T-cell (primary cell): Measurements from ENCODE around the gene CUTA. TPM values are rescaled to one million over a fixed set of nuclear protein-coding genes. Genes with fewer than 3 reads are reported as not detected.

Experiments used
- ATAC-seq, 4 experiments: fragments of 200-7000 bp in 3 of 4; fragments of 150-1000 bp in 1 of 4; cut with Tn5 transposase; replicated peaks in 1 of 4; 1 replicate in 3 of 4; 2 replicates in 1 of 4; pipeline ENCODE4 v1.10.0; 2021; ENCODE audit warnings: moderate library complexity in 3 of 4, mild to moderate bottlenecking in 2 of 4, moderate number of reproducible peaks in 1 of 4
- CTCF ChIA-PET, 2 donors: fragments of 300-600 bp; sonication (Branson Sonifier 250); formaldehyde crosslinking; loops; one replicate each; lab custom pipeline; 2022; ENCODE audit warnings: antibody characterized with exemption in 2 of 2; lab: Charles Lee
- POLR2A ChIA-PET, 2 donors: fragments of 300-600 bp; sonication (Branson Sonifier 250); formaldehyde crosslinking; loops; one replicate each; lab custom pipeline; 2022; ENCODE audit warnings: antibody characterized with exemption in 2 of 2; lab: Charles Lee
- DNase-seq, 35 experiments: peaks; one replicate each; pipeline versions ENCODE4 v3.0.0 to v3.0.0-alpha.2; 2013 to 2023
- H3K27ac ChIP-seq: one replicate; pipeline ENCODE4 v1.5.1; 2013; ENCODE audit warnings: low read length
- H3K27me3 ChIP-seq, 2 experiments: replicated peaks in 1 of 2; 1 replicate in 1 of 2; 2 replicates in 1 of 2; pipeline versions ENCODE4 v1.6.1 to v1.7.0; 2013; ENCODE audit warnings: low read length in 1 of 2, mixed read lengths in 1 of 2; ENCODE audit not compliant: control insufficient read depth in 2 of 2, insufficient read depth in 2 of 2; ENCODE audit errors: extremely low read depth in 1 of 2
- H3K36me3 ChIP-seq, 2 donors: 1 replicate in 1 of 2; 2 replicates in 1 of 2; pipeline versions ENCODE4 v1.6.1 to v1.7.0; 2013; ENCODE audit warnings: low read length in 1 of 2; ENCODE audit not compliant: control insufficient read depth in 2 of 2, insufficient read depth in 1 of 2; ENCODE audit errors: extremely low read depth in 1 of 2
- H3K4me1 ChIP-seq, 2 experiments: 1 replicate in 1 of 2; 2 replicates in 1 of 2; pipeline versions ENCODE4 v1.6.1 to v1.7.0; 2013; ENCODE audit warnings: low read length in 2 of 2, mixed read lengths in 1 of 2; ENCODE audit not compliant: insufficient read depth in 2 of 2, control insufficient read depth in 1 of 2; ENCODE audit errors: extremely low read depth in 1 of 2
- H3K4me3 ChIP-seq, 2 donors: 1 replicate in 1 of 2; 2 replicates in 1 of 2; pipeline versions ENCODE4 v1.5.1 to v1.7.0; 2013; ENCODE audit warnings: mild to moderate bottlenecking in 2 of 2, low read length in 1 of 2, moderate library complexity in 1 of 2; ENCODE audit not compliant: control insufficient read depth in 1 of 2; ENCODE audit errors: extremely low read depth in 1 of 2
- H3K9me3 ChIP-seq: 2 replicates; pipeline ENCODE4 v1.7.0; 2013
- H3K27ac Mint-ChIP-seq, 2 donors: one replicate each; pipeline ENCODE4 v1.8.0; 2020 to 2021; ENCODE audit warnings: mild to moderate bottlenecking in 2 of 2, mixed read lengths in 2 of 2
- H3K27me3 Mint-ChIP-seq, 2 donors: one replicate each; pipeline ENCODE4 v1.8.0; 2021 to 2022; ENCODE audit warnings: mixed read lengths in 2 of 2
- H3K36me3 Mint-ChIP-seq: one replicate; pipeline ENCODE4 v1.8.0; 2021; ENCODE audit warnings: mixed read lengths
- H3K4me1 Mint-ChIP-seq, 3 donors: one replicate each; pipeline ENCODE4 v1.8.0; 2020 to 2022; ENCODE audit warnings: mixed read lengths in 3 of 3, mild to moderate bottlenecking in 1 of 3
- H3K4me3 Mint-ChIP-seq, 3 donors: one replicate each; pipeline ENCODE4 v1.8.0; 2020 to 2022; ENCODE audit warnings: mild to moderate bottlenecking in 3 of 3, mixed read lengths in 3 of 3, moderate library complexity in 3 of 3
- H3K9me3 Mint-ChIP-seq, 3 donors: one replicate each; pipeline ENCODE4 v1.8.0; 2020 to 2022; ENCODE audit warnings: mixed read lengths in 3 of 3
- WGBS: methylation state at CpG from one replicate; pipeline ENCODE4 v1.1.5; 2013; ENCODE audit warnings: missing lambda C conversion rate; ENCODE audit not compliant: insufficient coverage; 5-methylcytosine and 5-hydroxymethylcytosine counted together
- total RNA-seq, 35 experiments: library from RNA in 6 of 35; stranded (reverse) in 6 of 35; fragments of 120-200 nt in 1 of 35; gene quantifications; one replicate each; pipeline versions ENCODE4 v1.2.1 to v1.2.4 and lab custom pipeline; 2013 to 2026

The CUTA gene
- total RNA-seq, 5 donors from 2014 or later (not counting 1 experiment from before 2014, with no cell fraction given), result 169 to 184 (median 176) TPM

- peaks cover 0 to 39% of the 10 kb centered on the region in 2 donors for H3K36me3 ChIP-seq
- H3K4me3 Mint-ChIP-seq, result peak within 1 kb of the TSS; percentile 84 to 94 (median 87)
- peaks cover 30% of the 10 kb centered on the region for H3K36me3 Mint-ChIP-seq
- H3K27ac Mint-ChIP-seq, result peak within 1 kb of the TSS; percentile 91
- H3K27me3 ChIP-seq, result no peaks in the 10 kb centered on the region
- ChIA-PET POLR2A (interaction anchor here in 1 of 2 donors (0.6 to 1.3 kb wide), 2 partner anchors 20 to 164 kb away, joined by 4 read pairs; no protein-coding TSS in a partner anchor), CTCF (interaction anchor here in 1 of 2 donors (1.3 to 1.8 kb wide), 2 partner anchors 21 to 160 kb away, joined by 5 to 11 read pairs; no protein-coding TSS in a partner anchor)
- no peaks in the 10 kb centered on the region for H3K27me3 Mint-ChIP-seq
- DNase-seq (peak in 8 of 35 experiments; percentile 69 to 89 (median 80)), ATAC-seq (peak; percentile 61 to 70 (median 64))
- peaks cover 4 to 62% of the 10 kb centered on the region in 2 experiments for H3K4me1 ChIP-seq
- peak within 1 kb of the TSS; percentile 71 to 90 for H3K4me3 ChIP-seq
- H3K9me3 Mint-ChIP-seq, result no peaks in the 10 kb centered on the region
- H3K4me1 Mint-ChIP-seq, result peaks cover 50 to 60% (median 58%) of the 10 kb centered on the region in 3 donors
- H3K9me3 ChIP-seq, result no peaks in the 10 kb centered on the region
- under 1% methylated on average over 45 of the region's 67 CpGs for WGBS
- H3K27ac ChIP-seq, result peak within 1 kb of the TSS; percentile 97
Measured at GRCh38 chr6:33410711-33411631, 6.9 kb downstream of the CUTA start, which contains the start of gene PHF1. TSS of gene PHF1 (plus strand) at chr6:33411014. CDS start at chr6:33412264, 1,250 bp downstream.

GRCh38 chr6:33410050-33410710, 7.7 kb downstream of the CUTA start:
- peaks cover 0 to 32% of the 10 kb centered on the region in 2 donors for H3K36me3 ChIP-seq
- H3K9me3 ChIP-seq, result no peaks in the 10 kb centered on the region
- ChIA-PET CTCF (interaction anchor here in 1 of 2 donors (0.6 to 1.8 kb wide), 3 partner anchors 20 to 301 kb away, joined by 4 to 11 read pairs (median 5); partner anchors contain the start of gene UQCC2), POLR2A (interaction anchor here in 1 of 2 donors (0.5 to 1.3 kb wide), 2 partner anchors 19 to 103 kb away, joined by 4 read pairs; no protein-coding TSS in a partner anchor)
- ATAC-seq, result peak; percentile 81 to 85 (median 84)
- H3K4me1 Mint-ChIP-seq, result peaks cover 42 to 60% (median 50%) of the 10 kb centered on the region in 3 donors
- DNase-seq, result peak; percentile 91 to 99 (median 94)
- H3K4me1 ChIP-seq, result peaks cover 4 to 62% of the 10 kb centered on the region in 2 experiments
- peak overlapping the region; percentile 97 for H3K27ac ChIP-seq
- H3K27ac Mint-ChIP-seq, result peak overlapping the region; percentile 88
- H3K9me3 Mint-ChIP-seq, result no peaks in the 10 kb centered on the region
- peak overlapping the region; percentile 71 to 90 for H3K4me3 ChIP-seq
- under 1% methylated on average over 37 of the region's 65 CpGs for WGBS
- H3K27me3 ChIP-seq, result no peaks in the 10 kb centered on the region
- H3K4me3 Mint-ChIP-seq, result peak overlapping the region; percentile 83 to 94 (median 87)
- H3K36me3 Mint-ChIP-seq, result peaks cover 22% of the 10 kb centered on the region
- no peaks in the 10 kb centered on the region for H3K27me3 Mint-ChIP-seq

DNA sequence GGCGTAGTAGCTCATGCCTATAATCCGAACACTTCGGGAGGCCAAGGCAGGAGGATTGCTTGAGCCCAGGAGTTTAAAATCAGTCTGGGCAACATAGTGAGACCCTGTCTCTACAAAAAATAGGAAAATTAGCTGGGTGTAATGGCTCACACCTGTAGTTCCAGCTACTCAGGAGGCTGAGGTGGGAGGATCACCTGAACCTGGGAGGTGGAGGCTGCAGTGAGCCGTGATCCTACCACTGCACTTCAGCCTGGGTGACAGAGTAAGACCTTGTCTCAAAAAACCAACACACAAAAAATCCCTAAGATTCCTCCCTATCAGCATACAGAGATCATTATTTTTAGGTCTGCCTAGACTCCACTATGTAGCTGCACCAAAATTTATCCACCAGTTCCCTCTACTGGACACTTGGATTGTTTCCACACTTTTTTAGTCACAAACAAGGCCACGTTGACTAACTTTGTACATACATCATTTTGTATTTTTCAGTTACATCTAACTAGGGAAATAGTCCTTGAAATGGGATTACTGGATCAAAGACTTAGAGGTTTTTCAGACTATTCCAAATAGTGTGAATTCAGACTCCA, 10.7 kb downstream of the CUTA start:
- CTCF ChIA-PET, result interaction anchor here in 1 of 2 donors (0.7 kb wide), 1 partner anchor 9 kb away, joined by 3 read pairs; no protein-coding TSS in a partner anchor

DNA sequence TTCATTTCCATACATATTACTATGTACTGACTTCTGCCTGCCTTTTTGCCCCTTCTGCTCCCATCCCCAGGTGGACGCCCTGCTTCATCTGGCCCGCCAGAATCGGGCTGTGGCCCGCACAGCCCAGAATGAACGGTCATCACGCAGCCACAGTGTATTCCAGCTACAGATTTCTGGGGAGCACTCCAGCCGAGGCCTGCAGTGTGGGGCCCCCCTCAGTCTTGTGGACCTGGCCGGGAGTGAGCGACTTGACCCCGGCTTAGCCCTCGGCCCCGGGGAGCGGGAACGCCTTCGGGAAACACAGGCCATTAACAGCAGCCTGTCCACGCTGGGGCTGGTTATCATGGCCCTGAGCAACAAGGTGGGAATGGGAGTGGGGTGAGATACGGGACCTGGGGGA, 11.8 kb downstream of the CUTA start:
- Mint-ChIP-seq H3K27ac (peak overlapping the region in 1 of 2 donors; percentile 55), H3K4me3 (no peak overlapping the region), H3K36me3 (no peaks in the 10 kb centered on the region), H3K9me3 (no peaks in the 10 kb centered on the region), H3K4me1 (peaks cover 9 to 29% (median 12%) of the 10 kb centered on the region in 3 donors), H3K27me3 (no peaks in the 10 kb centered on the region)
- Histone ChIP-seq H3K9me3 (no peaks in the 10 kb centered on the region), H3K36me3 (no peaks in the 10 kb centered on the region), H3K27ac (no peak overlapping the region), H3K27me3 (no peaks in the 10 kb centered on the region), H3K4me1 (peaks cover 4 to 25% of the 10 kb centered on the region in 2 experiments), H3K4me3 (no peak overlapping the region)
- ATAC-seq (no peak), DNase-seq (no peak)
- ChIA-PET CTCF (no interaction called here), POLR2A (no interaction called here)
- WGBS, result over 99% methylated on average over 9 of the region's 17 CpGs

More for the DNA sequence above, 10.7 kb downstream of the CUTA start:
- Mint-ChIP-seq H3K27me3 (no peaks in the 10 kb centered on the region), H3K4me1 (peaks cover 16 to 36% (median 20%) of the 10 kb centered on the region in 3 donors), H3K36me3 (peaks cover under 1% of the 10 kb centered on the region), H3K4me3 (no peak overlapping the region), H3K27ac (no peak overlapping the region), H3K9me3 (no peaks in the 10 kb centered on the region)
- POLR2A ChIA-PET, result no interaction called here
- H3K4me3 ChIP-seq, result no peak overlapping the region
- peaks cover 0 to 2% of the 10 kb centered on the region in 2 donors for H3K36me3 ChIP-seq
- 100% methylated on average over 2 of the region's 5 CpGs for WGBS
- H3K27me3 ChIP-seq, result no peaks in the 10 kb centered on the region
- no peaks in the 10 kb centered on the region for H3K9me3 ChIP-seq
- no peak for ATAC-seq
- peaks cover 4 to 36% of the 10 kb centered on the region in 2 experiments for H3K4me1 ChIP-seq
- H3K27ac ChIP-seq, result no peak overlapping the region
- peak in 1 of 35 experiments; percentile 46 for DNase-seq

DNA sequence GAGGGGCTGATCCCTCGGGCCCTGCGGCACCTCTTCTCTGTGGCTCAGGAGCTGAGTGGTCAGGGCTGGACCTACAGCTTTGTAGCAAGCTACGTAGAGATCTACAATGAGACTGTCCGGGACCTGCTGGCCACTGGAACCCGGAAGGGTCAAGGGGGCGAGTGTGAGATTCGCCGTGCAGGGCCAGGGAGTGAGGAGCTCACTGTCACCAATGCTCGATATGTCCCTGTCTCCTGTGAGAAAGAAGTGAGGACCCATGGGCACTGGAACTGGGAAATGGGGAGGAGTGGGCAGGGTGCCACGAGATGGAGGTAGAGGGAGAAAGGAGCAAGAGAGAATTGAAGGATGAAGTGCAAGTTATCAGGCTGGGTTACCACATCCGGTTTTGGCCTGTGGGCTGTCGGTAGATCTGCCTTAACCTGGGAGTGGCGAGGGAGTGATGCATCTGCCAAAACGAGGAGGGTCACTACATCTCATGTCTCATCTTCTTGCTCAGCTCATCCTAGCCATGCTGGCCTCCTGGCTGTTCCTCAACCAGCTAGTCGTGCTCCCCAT, 12.4 kb downstream of the CUTA start:
- Mint-ChIP-seq H3K4me1 (peaks cover 9 to 29% (median 12%) of the 10 kb centered on the region in 3 donors), H3K27ac (peak overlapping the region in 1 of 2 donors; percentile 55), H3K36me3 (no peaks in the 10 kb centered on the region), H3K4me3 (no peak overlapping the region), H3K27me3 (no peaks in the 10 kb centered on the region), H3K9me3 (no peaks in the 10 kb centered on the region)
- Histone ChIP-seq H3K9me3 (no peaks in the 10 kb centered on the region), H3K27me3 (no peaks in the 10 kb centered on the region), H3K36me3 (no peaks in the 10 kb centered on the region), H3K4me1 (peaks cover 4 to 25% of the 10 kb centered on the region in 2 experiments), H3K27ac (no peak overlapping the region), H3K4me3 (no peak overlapping the region)
- ATAC-seq, result no peak
- CTCF ChIA-PET, result no interaction called here
- 80% methylated on average over 8 of the region's 15 CpGs for WGBS
- peak in 1 of 35 experiments; percentile 27 for DNase-seq
- POLR2A ChIA-PET, result no interaction called here
